ENCODE measurements around the gene PARD3. TPM values are rescaled to one million over a fixed set of nuclear protein-coding genes. Genes with fewer than 3 reads are reported as not detected.

The PARD3 gene
- total and polyA plus RNA-seq, 7 donors: 20.2 to 84.4 (median 53.4) TPM

GRCh38 chr10:34297541-34298345, 517.4 kb downstream of the PARD3 start:
- H3K27me3 ChIP-seq (ENCODE audit: insufficient read depth in 3 of 3, low read length in 2 of 3): no peaks in the 10 kb centered on the region
- 41 to 49% (median 42%) methylated on average over 6 of the region's 6 CpGs for WGBS, 3 donors
- H3K36me3 ChIP-seq (ENCODE audit: insufficient read depth in 1 of 2, low read depth in 1 of 2): no peaks in the 10 kb centered on the region
- DNase-seq (no peak), ATAC-seq (no peak)
- H3K27ac ChIP-seq: no peak overlapping the region
- intact Hi-C loops (cut with DNase I): no loop called here
- H3K4me1 ChIP-seq: no peaks in the 10 kb centered on the region
- no peak overlapping the region for H3K4me3 ChIP-seq
- TF ChIP-seq CTCF (IDR thresholded peaks at IDR 0.05): no peak
- H3K9me3 ChIP-seq: no peaks in the 10 kb centered on the region

- 82 to 90% (median 87%) methylated on average over 6 of the region's 6 CpGs for WGBS, 3 donors
- TF ChIP-seq CTCF (IDR thresholded peaks at IDR 0.05): no peak
These were observed 520.0 kb downstream of the PARD3 start for GRCh38 chr10:34295142-34295548.

GRCh38 chr10:34294137-34294536, 521.0 kb downstream of the PARD3 start:
- TF ChIP-seq CTCF (IDR thresholded peaks at IDR 0.05): no peak
- WGBS, 3 donors: 91 to 95% (median 94%) methylated on average over 5 of the region's 5 CpGs
- ATAC-seq (no peak), DNase-seq (no peak)
- no peaks in the 10 kb centered on the region for H3K36me3 ChIP-seq (ENCODE audit: insufficient read depth in 1 of 2, low read depth in 1 of 2)
- intact Hi-C loops (cut with DNase I): no loop called here
- no peak overlapping the region for H3K4me3 ChIP-seq
- peaks cover 13% of the 10 kb centered on the region for H3K4me1 ChIP-seq
- no peaks in the 10 kb centered on the region for H3K27me3 ChIP-seq (ENCODE audit: insufficient read depth in 3 of 3, low read length in 2 of 3)
- no peak overlapping the region for H3K27ac ChIP-seq
- no peaks in the 10 kb centered on the region for H3K9me3 ChIP-seq

More at GRCh38 chr10:34295142-34295548, 520.0 kb downstream of the PARD3 start:
- H3K36me3 ChIP-seq (ENCODE audit: insufficient read depth in 1 of 2, low read depth in 1 of 2): no peaks in the 10 kb centered on the region
- H3K27me3 ChIP-seq (ENCODE audit: insufficient read depth in 3 of 3, low read length in 2 of 3): no peaks in the 10 kb centered on the region
- H3K4me1 ChIP-seq: peaks cover 13% of the 10 kb centered on the region
- H3K4me3 ChIP-seq: no peak overlapping the region
- no peak for ATAC-seq
- H3K27ac ChIP-seq: no peak overlapping the region
- no peaks in the 10 kb centered on the region for H3K9me3 ChIP-seq
- DNase-seq: no peak
- intact Hi-C loops (cut with DNase I): no loop called here

- intact Hi-C loops (cut with DNase I): no loop called here
- ATAC-seq: no peak
- 92 to 99% (median 99%) methylated on average over 2 of the region's 2 CpGs for WGBS, 3 donors
These were observed 522.4 kb downstream of the PARD3 start for GRCh38 chr10:34292675-34293074.

More at GRCh38 chr10:34292675-34293074, 522.4 kb downstream of the PARD3 start:
- Histone ChIP-seq H3K27ac (no peak overlapping the region), H3K36me3 (ENCODE audit: insufficient read depth in 1 of 2, low read depth in 1 of 2) (no peaks in the 10 kb centered on the region), H3K4me1 (peaks cover 13% of the 10 kb centered on the region), H3K9me3 (no peaks in the 10 kb centered on the region), H3K27me3 (ENCODE audit: insufficient read depth in 3 of 3, low read length in 2 of 3) (no peaks in the 10 kb centered on the region), H3K4me3 (no peak overlapping the region)
- TF ChIP-seq CTCF (IDR thresholded peaks at IDR 0.05): no peak
- DNase-seq: no peak
